WTC11 (cell line): ENCODE data around the gene PRSS56. TPM values are rescaled to one million over a fixed set of nuclear protein-coding genes. Genes with fewer than 3 reads are reported as not detected.

Experiments used
- ATAC-seq: fragments of 200-7000 bp; cut with Tn5 transposase; 2 replicates; pipeline ENCODE4 v1.10.0; 2021; ENCODE audit warnings: mild to moderate bottlenecking, moderate library complexity
- CTCF ChIA-PET: fragments of 300-600 bp; sonication (Branson Sonifier 250); formaldehyde crosslinking; loops from one replicate; lab custom pipeline; 2021; ENCODE audit warnings: antibody characterized with exemption; lab: Charles Lee
- POLR2A ChIA-PET: fragments of 350-600 bp; sonication (Branson Sonifier 250); formaldehyde crosslinking; loops from one replicate; lab custom pipeline; 2021; ENCODE audit warnings: antibody characterized with exemption; lab: Charles Lee
- DNase-seq: peaks from one replicate; pipeline ENCODE4 v3.0.0; 2021; ENCODE audit warnings: low spot score
- H3K27ac Mint-ChIP-seq: 2 replicates; pipeline ENCODE4 v1.8.0; 2021; ENCODE audit warnings: mixed read lengths
- H3K27me3 Mint-ChIP-seq: 2 replicates; pipeline ENCODE4 v1.8.0; 2021; ENCODE audit warnings: low read depth, mild to moderate bottlenecking, moderate library complexity, mixed read lengths
- H3K36me3 Mint-ChIP-seq: 2 replicates; pipeline ENCODE4 v1.8.0; 2021; ENCODE audit warnings: mixed read lengths
- H3K4me1 Mint-ChIP-seq: 2 replicates; pipeline ENCODE4 v1.8.0; 2022; ENCODE audit warnings: mixed read lengths
- H3K4me3 Mint-ChIP-seq: 2 replicates; pipeline ENCODE4 v1.8.0; 2021; ENCODE audit warnings: mild to moderate bottlenecking, moderate library complexity, mixed read lengths
- H3K9me3 Mint-ChIP-seq: 2 replicates; pipeline ENCODE4 v1.8.0; 2021; ENCODE audit warnings: mixed read lengths
- AFF4 ChIP-seq: sonication (generic); formaldehyde crosslinking; IDR thresholded peaks from 2 replicates; pipeline ENCODE4 v1.8.1; 2023; ENCODE audit warnings: mild to moderate bottlenecking, missing genetic modification reagents, borderline replicate concordance
- NR3C1 ChIP-seq: sonication (generic); formaldehyde crosslinking; conservative IDR thresholded peaks from 2 replicates; pipeline ENCODE4 v1.8.1; 2023; ENCODE audit warnings: low read depth, mild to moderate bottlenecking, missing genetic modification reagents
- RORB ChIP-seq: fragments of 250-450 bp; sonication (Bioruptor Pico); IDR thresholded peaks from 2 replicates; pipeline ENCODE4 v1.9.0; 2021; ENCODE audit warnings: mild to moderate bottlenecking
- SMAD3 ChIP-seq: sonication (generic); formaldehyde crosslinking; IDR thresholded peaks from 2 replicates; pipeline ENCODE4 v1.8.0; 2022; ENCODE audit warnings: missing genetic modification reagents, mild to moderate bottlenecking, borderline replicate concordance
- SP1 ChIP-seq: sonication (generic); formaldehyde crosslinking; conservative IDR thresholded peaks from 2 replicates; pipeline ENCODE4 v1.8.1; 2022; ENCODE audit warnings: missing genetic modification reagents
- TEAD1 ChIP-seq: sonication (generic); formaldehyde crosslinking; IDR thresholded peaks from 2 replicates; pipeline ENCODE4 v1.8.0; 2022; ENCODE audit warnings: mild to moderate bottlenecking, missing genetic modification reagents
- TP53 ChIP-seq: sonication (generic); formaldehyde crosslinking; IDR thresholded peaks from 2 replicates; pipeline ENCODE4 v1.8.1; 2023; ENCODE audit warnings: mild to moderate bottlenecking, missing genetic modification reagents
- ZNF512 ChIP-seq: sonication (generic); formaldehyde crosslinking; IDR thresholded peaks from 2 replicates; pipeline ENCODE4 v1.8.1; 2022; ENCODE audit warnings: missing genetic modification reagents, borderline replicate concordance
- ZSCAN18 ChIP-seq: fragments of 250-450 bp; sonication (Bioruptor Pico); IDR thresholded peaks from 2 replicates; pipeline ENCODE4 v2.1.2; 2022; ENCODE audit warnings: mild to moderate bottlenecking, moderate library complexity
- total RNA-seq: library from RNA; stranded (reverse); gene quantifications from 3 replicates; pipeline ENCODE4 v1.2.3, GENCODE V29; 2021
- TF ChIP-seq, protein P1 (sequence below): sonication (generic); formaldehyde crosslinking; IDR thresholded peaks from 2 replicates; pipeline ENCODE4 v1.8.1; 2022; ENCODE audit warnings: low read depth, missing genetic modification reagents, borderline replicate concordance
- TF ChIP-seq, protein P2 (sequence below): sonication (generic); formaldehyde crosslinking; conservative IDR thresholded peaks from 2 replicates; pipeline ENCODE4 v1.8.1; 2023; ENCODE audit warnings: mild to moderate bottlenecking, low read depth, missing genetic modification reagents, moderate library complexity

Gene PRSS56
- total RNA-seq, 1 experiment from 2014 or later = not detected

DNA sequence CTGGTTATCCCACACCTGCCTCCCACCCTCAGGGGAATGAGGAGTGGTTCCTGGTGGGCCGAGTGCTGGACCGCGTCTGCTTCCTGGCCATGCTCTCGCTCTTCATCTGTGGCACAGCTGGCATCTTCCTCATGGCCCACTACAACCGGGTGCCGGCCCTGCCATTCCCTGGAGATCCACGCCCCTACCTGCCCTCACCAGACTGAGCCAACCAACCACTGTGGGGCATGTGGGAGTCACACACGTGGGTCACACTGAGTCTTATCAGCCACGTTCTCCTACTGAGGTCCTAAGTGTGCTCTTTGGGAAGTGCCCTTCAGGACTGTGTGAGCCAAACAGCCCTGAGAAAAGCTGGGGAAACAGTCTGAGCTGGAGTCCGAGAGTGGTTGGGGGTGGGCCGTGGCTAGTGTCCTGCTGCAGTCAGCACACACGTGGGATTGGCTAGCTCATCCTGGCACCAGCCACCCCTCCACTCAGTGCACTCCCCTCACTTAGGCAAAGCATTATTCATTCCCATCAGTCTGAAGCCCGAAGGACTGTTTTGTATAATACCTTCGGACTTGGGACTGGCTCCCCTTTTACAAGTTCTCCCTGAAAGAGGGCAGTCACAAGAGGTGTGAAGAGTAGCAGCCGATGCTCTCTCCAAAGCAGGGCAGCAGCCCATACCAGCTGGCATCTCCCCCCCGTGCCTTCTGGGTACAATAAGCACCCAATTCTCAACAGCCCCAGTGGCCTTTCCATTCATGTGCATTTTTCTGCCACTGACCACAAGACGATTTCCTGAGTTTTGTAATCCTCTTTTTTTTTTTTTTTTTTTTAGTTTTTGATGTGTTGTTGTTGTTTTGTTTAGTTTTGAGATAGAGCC, 25.6 kb downstream of the PRSS56 start:
- Mint-ChIP-seq H3K36me3 (peaks cover 29% of the 10 kb centered on the region), H3K27me3 (peaks cover 3% of the 10 kb centered on the region)
- POLR2A ChIA-PET = no interaction called here
- CTCF ChIA-PET = interaction anchor here (0.7 to 1.2 kb wide), 2 partner anchors 8 to 23 kb away, joined by 3 to 6 read pairs; no protein-coding TSS in a partner anchor
- TF ChIP-seq, protein P1, sequence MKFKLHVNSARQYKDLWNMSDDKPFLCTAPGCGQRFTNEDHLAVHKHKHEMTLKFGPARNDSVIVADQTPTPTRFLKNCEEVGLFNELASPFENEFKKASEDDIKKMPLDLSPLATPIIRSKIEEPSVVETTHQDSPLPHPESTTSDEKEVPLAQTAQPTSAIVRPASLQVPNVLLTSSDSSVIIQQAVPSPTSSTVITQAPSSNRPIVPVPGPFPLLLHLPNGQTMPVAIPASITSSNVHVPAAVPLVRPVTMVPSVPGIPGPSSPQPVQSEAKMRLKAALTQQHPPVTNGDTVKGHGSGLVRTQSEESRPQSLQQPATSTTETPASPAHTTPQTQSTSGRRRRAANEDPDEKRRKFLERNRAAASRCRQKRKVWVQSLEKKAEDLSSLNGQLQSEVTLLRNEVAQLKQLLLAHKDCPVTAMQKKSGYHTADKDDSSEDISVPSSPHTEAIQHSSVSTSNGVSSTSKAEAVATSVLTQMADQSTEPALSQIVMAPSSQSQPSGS (CRISPR knock-in tag) = no peak
- no peak for TF ChIP-seq RORB
- TF ChIP-seq ZSCAN18 (CRISPR knock-in tag) = no peak
- no peak for TF ChIP-seq TP53 (CRISPR knock-in tag)
- no peak for TF ChIP-seq NR3C1
- TF ChIP-seq TEAD1 = no peak
- TF ChIP-seq SMAD3 = no peak
- no peak for TF ChIP-seq AFF4 (CRISPR knock-in tag)
- TF ChIP-seq SP1 (CRISPR knock-in tag) = no peak
- no peak for TF ChIP-seq ZNF512
- TF ChIP-seq, all 79 proteins: peak for 0
- ATAC-seq (no peak), DNase-seq (no peak)
- Mint-ChIP-seq H3K4me1 (peaks cover 4% of the 10 kb centered on the region), H3K27ac (no peak overlapping the region), H3K4me3 (no peak overlapping the region), H3K9me3 (peaks cover 10% of the 10 kb centered on the region)

- DNase-seq (no peak), ATAC-seq (no peak)
- Mint-ChIP-seq H3K27ac (no peak overlapping the region), H3K4me1 (peaks cover 13% of the 10 kb centered on the region), H3K4me3 (no peak overlapping the region), H3K27me3 (peaks cover 3% of the 10 kb centered on the region), H3K9me3 (peaks cover 10% of the 10 kb centered on the region), H3K36me3 (peaks cover 33% of the 10 kb centered on the region)
- POLR2A ChIA-PET = no interaction called here
- CTCF ChIA-PET = interaction anchor here (1.1 kb wide), 1 partner anchor 221 kb away, joined by 3 read pairs; no protein-coding TSS in a partner anchor
- TF ChIP-seq, protein P2, sequence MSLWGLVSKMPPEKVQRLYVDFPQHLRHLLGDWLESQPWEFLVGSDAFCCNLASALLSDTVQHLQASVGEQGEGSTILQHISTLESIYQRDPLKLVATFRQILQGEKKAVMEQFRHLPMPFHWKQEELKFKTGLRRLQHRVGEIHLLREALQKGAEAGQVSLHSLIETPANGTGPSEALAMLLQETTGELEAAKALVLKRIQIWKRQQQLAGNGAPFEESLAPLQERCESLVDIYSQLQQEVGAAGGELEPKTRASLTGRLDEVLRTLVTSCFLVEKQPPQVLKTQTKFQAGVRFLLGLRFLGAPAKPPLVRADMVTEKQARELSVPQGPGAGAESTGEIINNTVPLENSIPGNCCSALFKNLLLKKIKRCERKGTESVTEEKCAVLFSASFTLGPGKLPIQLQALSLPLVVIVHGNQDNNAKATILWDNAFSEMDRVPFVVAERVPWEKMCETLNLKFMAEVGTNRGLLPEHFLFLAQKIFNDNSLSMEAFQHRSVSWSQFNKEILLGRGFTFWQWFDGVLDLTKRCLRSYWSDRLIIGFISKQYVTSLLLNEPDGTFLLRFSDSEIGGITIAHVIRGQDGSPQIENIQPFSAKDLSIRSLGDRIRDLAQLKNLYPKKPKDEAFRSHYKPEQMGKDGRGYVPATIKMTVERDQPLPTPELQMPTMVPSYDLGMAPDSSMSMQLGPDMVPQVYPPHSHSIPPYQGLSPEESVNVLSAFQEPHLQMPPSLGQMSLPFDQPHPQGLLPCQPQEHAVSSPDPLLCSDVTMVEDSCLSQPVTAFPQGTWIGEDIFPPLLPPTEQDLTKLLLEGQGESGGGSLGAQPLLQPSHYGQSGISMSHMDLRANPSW (CRISPR knock-in tag) = no peak
Measured at GRCh38 chr2:232547991-232548390, 27.8 kb downstream of the PRSS56 start.
